Medulla oblongata (tissue), 1 donor: ENCODE measurements around the gene PRICKLE2.
"Not testable (repeated sequence)": the region's sequence is repeated elsewhere in the genome, so short reads cannot be mapped to it uniquely, and the experiment has no call there.

Experiments
- DNase-seq: peaks from one replicate; pipeline ENCODE4 v3.0.0-alpha.2; 2015; ENCODE audit errors: extremely low spot score

PRICKLE2 gene

GRCh38 chr3:64102147-64102546, 123.1 kb downstream of the PRICKLE2 start:
- DNase-seq = no peak

GRCh38 chr3:64099316-64099715, 126.0 kb downstream of the PRICKLE2 start:
- DNase-seq = no peak

GRCh38 chr3:64098670-64099069, 126.6 kb downstream of the PRICKLE2 start:
- no peak for DNase-seq

- no peak for DNase-seq
These were observed 127.3 kb downstream of the PRICKLE2 start for GRCh38 chr3:64097920-64098319.

- no peak for DNase-seq
These were observed 129.5 kb downstream of the PRICKLE2 start for GRCh38 chr3:64095802-64096201.

- DNase-seq = no peak
These were observed 130.6 kb downstream of the PRICKLE2 start for GRCh38 chr3:64094713-64095079.

GRCh38 chr3:64093825-64094712, 131.2 kb downstream of the PRICKLE2 start:
- no peak for DNase-seq

GRCh38 chr3:64093211-64093610, 132.1 kb downstream of the PRICKLE2 start:
- DNase-seq = no peak

GRCh38 chr3:64091501-64091900, 133.8 kb downstream of the PRICKLE2 start:
- no peak for DNase-seq

- DNase-seq = not testable (repeated sequence)
These were observed 135.9 kb downstream of the PRICKLE2 start for GRCh38 chr3:64089386-64089785.

- DNase-seq = no peak
These were observed 136.7 kb downstream of the PRICKLE2 start for GRCh38 chr3:64088408-64089205.

- DNase-seq = no peak
These were observed 138.6 kb downstream of the PRICKLE2 start for GRCh38 chr3:64086479-64087252.

GRCh38 chr3:64084640-64085039, 140.6 kb downstream of the PRICKLE2 start:
- DNase-seq = no peak

GRCh38 chr3:64083575-64083974, 141.7 kb downstream of the PRICKLE2 start:
- DNase-seq = no peak

- DNase-seq = peak; percentile 12
These were observed 142.2 kb downstream of the PRICKLE2 start for GRCh38 chr3:64082961-64083541.

GRCh38 chr3:64082411-64082810, 142.9 kb downstream of the PRICKLE2 start:
- no peak for DNase-seq

- no peak for DNase-seq
These were observed 144.0 kb downstream of the PRICKLE2 start for GRCh38 chr3:64081235-64081630.

GRCh38 chr3:64080616-64081234, 144.5 kb downstream of the PRICKLE2 start:
- DNase-seq = no peak

GRCh38 chr3:64079369-64080150, 145.7 kb downstream of the PRICKLE2 start:
- DNase-seq = no peak

- DNase-seq = no peak
These were observed 146.3 kb downstream of the PRICKLE2 start for GRCh38 chr3:64078966-64079365.
